ENCODE data around the gene ADAMTS9. TPM values are rescaled to one million over a fixed set of nuclear protein-coding genes. Genes with fewer than 3 reads are reported as not detected.

ADAMTS9 gene
- total RNA-seq, 1 donor from 2014 or later: 19.9 TPM

- DNase-seq (ENCODE audit: missing footprints): no peak
- no peak for ATAC-seq
- intact Hi-C loops (cut with DNase I): no loop called here
Measured at GRCh38 chr3:64634417-64634816, 53.4 kb downstream of the ADAMTS9 start.

GRCh38 chr3:64631951-64632350, 55.8 kb downstream of the ADAMTS9 start:
- DNase-seq (ENCODE audit: missing footprints): no peak
- intact Hi-C loops (cut with DNase I): no loop called here

GRCh38 chr3:64627471-64628321, 60.1 kb downstream of the ADAMTS9 start:
- no peak for DNase-seq (ENCODE audit: missing footprints)
- ATAC-seq: no peak
- intact Hi-C loops (cut with DNase I): no loop called here

More at GRCh38 chr3:64631951-64632350, 55.8 kb downstream of the ADAMTS9 start:
- no peak for ATAC-seq

GRCh38 chr3:64627042-64627441, 60.8 kb downstream of the ADAMTS9 start:
- DNase-seq (ENCODE audit: missing footprints): no peak
- intact Hi-C loops (cut with DNase I): no loop called here
- no peak for ATAC-seq

GRCh38 chr3:64625381-64625780, 62.4 kb downstream of the ADAMTS9 start:
- DNase-seq (ENCODE audit: missing footprints): no peak
- ATAC-seq: no peak
- intact Hi-C loops (cut with DNase I): no loop called here

- intact Hi-C loops (cut with DNase I): no loop called here
- no peak for DNase-seq (ENCODE audit: missing footprints)
- ATAC-seq: no peak
Measured at GRCh38 chr3:64623125-64623524, 64.7 kb downstream of the ADAMTS9 start.

GRCh38 chr3:64621726-64622395, 65.9 kb downstream of the ADAMTS9 start:
- intact Hi-C loops (cut with DNase I): no loop called here
- no peak for ATAC-seq
- no peak for DNase-seq (ENCODE audit: missing footprints)

GRCh38 chr3:64621275-64621674, 66.5 kb downstream of the ADAMTS9 start:
- ATAC-seq: no peak

GRCh38 chr3:64620020-64620419, 67.8 kb downstream of the ADAMTS9 start:
- ATAC-seq: no peak
- intact Hi-C loops (cut with DNase I): no loop called here
- DNase-seq (ENCODE audit: missing footprints): no peak

More at GRCh38 chr3:64621275-64621674, 66.5 kb downstream of the ADAMTS9 start:
- DNase-seq (ENCODE audit: missing footprints): no peak
- intact Hi-C loops (cut with DNase I): no loop called here

GRCh38 chr3:64619216-64619615, 68.6 kb downstream of the ADAMTS9 start:
- no peak for ATAC-seq
- no peak for DNase-seq (ENCODE audit: missing footprints)
- intact Hi-C loops (cut with DNase I): no loop called here

GRCh38 chr3:64617610-64618009, 70.2 kb downstream of the ADAMTS9 start:
- DNase-seq (ENCODE audit: missing footprints) (no peak), ATAC-seq (no peak)
- intact Hi-C loops (cut with DNase I): no loop called here

- intact Hi-C loops (cut with DNase I): no loop called here
- DNase-seq (ENCODE audit: missing footprints): no peak
- ATAC-seq: no peak
Measured at GRCh38 chr3:64616953-64617352, 70.8 kb downstream of the ADAMTS9 start.

- peak; percentile 51 for ATAC-seq
- DNase-seq (ENCODE audit: missing footprints): no peak
- intact Hi-C loops (cut with DNase I): loop anchor here (2.0 to 5.0 kb wide), 3 partner anchors 16 to 76 kb away; partner anchors contain the start of gene ADAMTS9
Measured at GRCh38 chr3:64612916-64613526, 74.8 kb downstream of the ADAMTS9 start.

- ATAC-seq (peak; percentile 97), DNase-seq (ENCODE audit: missing footprints) (no peak)
- intact Hi-C loops (cut with DNase I): loop anchor here (2.0 to 5.0 kb wide), 3 partner anchors 15 to 75 kb away; partner anchors contain the start of gene ADAMTS9
Measured at GRCh38 chr3:64612082-64612860, 75.5 kb downstream of the ADAMTS9 start.

- DNase-seq (ENCODE audit: missing footprints) (no peak), ATAC-seq (no peak)
- intact Hi-C loops (cut with DNase I): no loop called here
Measured at GRCh38 chr3:64608741-64609140, 79.1 kb downstream of the ADAMTS9 start.

GRCh38 chr3:64607032-64607551, 80.7 kb downstream of the ADAMTS9 start:
- intact Hi-C loops (cut with DNase I): no loop called here
- ATAC-seq (no peak), DNase-seq (ENCODE audit: missing footprints) (no peak)

- no peak for ATAC-seq
- intact Hi-C loops (cut with DNase I): no loop called here
- DNase-seq (ENCODE audit: missing footprints): no peak
Measured at GRCh38 chr3:64604313-64604712, 83.5 kb downstream of the ADAMTS9 start.

- ATAC-seq: no peak
- no peak for DNase-seq (ENCODE audit: missing footprints)
- intact Hi-C loops (cut with DNase I): no loop called here
Measured at GRCh38 chr3:64601824-64602223, 86.0 kb downstream of the ADAMTS9 start.

Data from Right ventricle myocardium inferior (tissue), 1 donor.